NCI-H748 treated with DMSO at 0.1 percent for 48 hours (cell line): ENCODE measurements around the gene NDUFS7.

Experiments
- DNase-seq: peaks from one replicate; lab custom pipeline; 2025; lab: John Stamatoyannopoulos, UW

NDUFS7 gene

GRCh38 chr19:1386945-1387683 lies 3.4 kb downstream of the NDUFS7 start:
- no peak for DNase-seq

GRCh38 chr19:1387684-1388636 lies 4.3 kb downstream of the NDUFS7 start:
- no peak for DNase-seq

GRCh38 chr19:1388637-1389026 lies 4.9 kb downstream of the NDUFS7 start:
- no peak for DNase-seq

GRCh38 chr19:1389033-1389940 lies 5.6 kb downstream of the NDUFS7 start:
- DNase-seq, result no peak

GRCh38 chr19:1390890-1391423 lies 7.2 kb downstream of the NDUFS7 start:
- no peak for DNase-seq

- DNase-seq, result no peak
These were observed 8.7 kb downstream of the NDUFS7 start for GRCh38 chr19:1392407-1392806.

GRCh38 chr19:1392939-1393530 lies 9.3 kb downstream of the NDUFS7 start:
- no peak for DNase-seq

GRCh38 chr19:1393841-1394240 lies 10.1 kb downstream of the NDUFS7 start:
- no peak for DNase-seq

GRCh38 chr19:1394252-1395193 lies 10.8 kb downstream of the NDUFS7 start:
- no peak for DNase-seq

GRCh38 chr19:1395194-1396018 lies 11.7 kb downstream of the NDUFS7 start:
- no peak for DNase-seq

GRCh38 chr19:1396019-1396767 lies 12.5 kb downstream of the NDUFS7 start:
- DNase-seq, result no peak

- no peak for DNase-seq
These were observed 13.3 kb downstream of the NDUFS7 start for GRCh38 chr19:1396768-1397679.

GRCh38 chr19:1397838-1398237 lies 14.1 kb downstream of the NDUFS7 start:
- no peak for DNase-seq

GRCh38 chr19:1399079-1399478 lies 15.4 kb downstream of the NDUFS7 start:
- DNase-seq, result no peak

- no peak for DNase-seq
These were observed 16.0 kb downstream of the NDUFS7 start for GRCh38 chr19:1399745-1400144.

- no peak for DNase-seq
These were observed 16.8 kb downstream of the NDUFS7 start for GRCh38 chr19:1400281-1401137.
